Measurements from ENCODE around the gene CRIM1. TPM values are rescaled to one million over a fixed set of nuclear protein-coding genes. Genes with fewer than 3 reads are reported as not detected.
"Not testable (repeated sequence)": the region's sequence is repeated elsewhere in the genome, so short reads cannot be mapped to it uniquely, and the experiment has no call there.

CRIM1 gene
- total RNA-seq, 2 experiments from 2014 or later: 3.1 to 3.3 TPM

- peaks cover 34% of the 10 kb centered on the region for H3K27me3 Mint-ChIP-seq (ENCODE audit: low read depth)
- H3K27ac Mint-ChIP-seq: no peak overlapping the region
- CTCF ChIA-PET: no interaction called here
- no peaks in the 10 kb centered on the region for H3K9me3 Mint-ChIP-seq
- no peaks in the 10 kb centered on the region for H3K36me3 Mint-ChIP-seq (ENCODE audit: low read depth)
- peak overlapping the region; percentile 73 for H3K4me3 Mint-ChIP-seq
- intact Hi-C loops (cut with micrococcal nuclease): loop anchor here (2.0 to 5.0 kb wide), 4 partner anchors 115 to 966 kb away; partner anchors contain the start of genes PRKD3 and STRN
- H3K4me1 Mint-ChIP-seq (ENCODE audit: low read depth): peaks cover 25% of the 10 kb centered on the region
- DNase-seq: no peak
Measured at GRCh38 chr2:36355890-36356297, 316 bp downstream of the CRIM1 start.

DNA sequence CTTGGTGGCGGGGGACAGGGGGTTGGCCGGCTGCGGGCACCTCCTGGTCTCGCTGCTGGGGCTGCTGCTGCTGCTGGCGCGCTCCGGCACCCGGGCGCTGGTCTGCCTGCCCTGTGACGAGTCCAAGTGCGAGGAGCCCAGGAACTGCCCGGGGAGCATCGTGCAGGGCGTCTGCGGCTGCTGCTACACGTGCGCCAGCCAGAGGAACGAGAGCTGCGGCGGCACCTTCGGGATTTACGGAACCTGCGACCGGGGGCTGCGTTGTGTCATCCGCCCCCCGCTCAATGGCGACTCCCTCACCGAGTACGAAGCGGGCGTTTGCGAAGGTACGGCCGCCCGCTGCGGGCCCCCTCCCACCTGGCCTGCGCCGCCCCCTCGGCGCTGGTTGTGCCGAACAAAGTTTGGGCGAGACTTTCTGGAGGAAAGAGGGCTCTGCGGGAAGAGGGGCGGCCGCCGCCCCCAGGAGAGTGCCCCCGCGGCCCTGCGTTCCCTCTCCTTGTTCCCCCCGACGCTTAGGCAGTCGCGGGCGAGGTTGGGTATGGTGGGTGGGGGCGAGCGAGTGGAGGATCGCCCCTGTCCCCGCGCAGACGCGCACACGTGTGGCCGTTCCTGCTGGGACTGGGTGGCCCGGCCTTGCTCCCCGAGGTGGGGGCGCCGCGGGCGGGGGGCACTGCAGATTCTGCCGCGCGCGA is 866 bp downstream of the CRIM1 start:
- H3K27ac Mint-ChIP-seq: no peak overlapping the region
- peaks cover 37% of the 10 kb centered on the region for H3K27me3 Mint-ChIP-seq (ENCODE audit: low read depth)
- CTCF ChIA-PET: no interaction called here
- DNase-seq: peak; percentile 41
- H3K36me3 Mint-ChIP-seq (ENCODE audit: low read depth): no peaks in the 10 kb centered on the region
- peak overlapping the region; percentile 75 for H3K4me3 Mint-ChIP-seq
- peaks cover 25% of the 10 kb centered on the region for H3K4me1 Mint-ChIP-seq (ENCODE audit: low read depth)
- intact Hi-C loops (cut with micrococcal nuclease): loop anchor here (2.0 to 5.0 kb wide), 3 partner anchors 116 to 966 kb away; partner anchors contain the start of gene PRKD3
- no peaks in the 10 kb centered on the region for H3K9me3 Mint-ChIP-seq

DNA sequence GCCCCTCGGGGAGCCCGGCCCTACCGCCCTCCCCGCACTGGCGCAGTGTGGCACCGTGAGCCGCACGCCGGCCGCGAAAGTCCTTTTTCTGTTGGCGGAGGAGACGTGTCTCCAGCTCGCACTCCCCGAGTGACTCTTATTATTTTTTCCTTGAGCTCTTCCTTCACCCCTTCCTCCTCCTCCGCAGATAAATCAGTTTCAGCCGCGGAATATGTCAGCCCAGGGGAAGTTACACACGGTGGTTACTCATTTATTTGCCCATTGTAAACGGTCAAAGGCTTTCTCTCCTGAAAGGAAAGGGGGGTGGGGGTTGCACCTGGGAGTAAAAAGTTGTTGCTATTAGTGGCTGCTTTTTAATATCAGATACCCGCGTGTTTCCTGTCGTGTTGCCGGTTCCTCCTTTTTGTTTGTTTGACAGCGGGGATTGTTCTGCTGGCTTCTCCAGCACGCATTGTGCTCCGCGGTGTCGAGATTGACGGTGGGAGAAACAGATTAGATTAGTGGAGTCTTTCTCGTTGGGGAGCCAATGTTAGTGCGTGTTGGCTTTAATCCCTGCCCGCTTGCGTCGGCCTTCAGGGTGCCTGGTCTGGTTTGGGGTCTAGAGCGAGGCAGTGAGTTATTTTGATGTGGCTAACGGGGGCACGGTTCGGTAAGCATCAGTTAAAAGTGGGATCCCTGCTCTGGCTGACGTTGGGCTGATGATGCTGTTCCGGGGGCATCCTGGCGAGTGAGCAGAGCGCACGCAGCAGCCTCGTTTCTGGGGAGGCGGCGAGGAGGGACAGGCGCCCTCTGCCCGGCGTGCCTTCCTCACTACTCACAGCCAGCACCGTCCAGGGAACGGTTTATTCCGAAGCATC is 1.6 kb downstream of the CRIM1 start:
- intact Hi-C loops (cut with micrococcal nuclease): loop anchor here (1.0 to 5.0 kb wide), 6 partner anchors 104 to 965 kb away; partner anchors contain the start of gene PRKD3
- Mint-ChIP-seq H3K9me3 (no peaks in the 10 kb centered on the region), H3K4me3 (peak overlapping the region; percentile 75), H3K4me1 (ENCODE audit: low read depth) (peaks cover 25% of the 10 kb centered on the region), H3K27me3 (ENCODE audit: low read depth) (peaks cover 41% of the 10 kb centered on the region), H3K27ac (peak overlapping the region; percentile 73), H3K36me3 (ENCODE audit: low read depth) (no peaks in the 10 kb centered on the region)
- peak; percentile 48 for DNase-seq
- CTCF ChIA-PET: interaction anchor here (0.6 to 1.3 kb wide), 2 partner anchors 193 to 280 kb away, joined by 3 read pairs; no protein-coding TSS in a partner anchor

- Mint-ChIP-seq H3K27ac (no peak overlapping the region), H3K4me1 (ENCODE audit: low read depth) (peaks cover 18% of the 10 kb centered on the region), H3K36me3 (ENCODE audit: low read depth) (no peaks in the 10 kb centered on the region), H3K4me3 (peak overlapping the region; percentile 75), H3K27me3 (ENCODE audit: low read depth) (peaks cover 41% of the 10 kb centered on the region), H3K9me3 (no peaks in the 10 kb centered on the region)
- DNase-seq: no peak
- intact Hi-C loops (cut with micrococcal nuclease): loop anchor here (1.0 to 5.0 kb wide), 7 partner anchors 103 to 964 kb away; partner anchors contain the start of gene PRKD3
- CTCF ChIA-PET: interaction anchor here (1.3 kb wide), 1 partner anchor 279 kb away, joined by 3 read pairs; no protein-coding TSS in a partner anchor
Measured at GRCh38 chr2:36357847-36358659, 2.5 kb downstream of the CRIM1 start.

DNA sequence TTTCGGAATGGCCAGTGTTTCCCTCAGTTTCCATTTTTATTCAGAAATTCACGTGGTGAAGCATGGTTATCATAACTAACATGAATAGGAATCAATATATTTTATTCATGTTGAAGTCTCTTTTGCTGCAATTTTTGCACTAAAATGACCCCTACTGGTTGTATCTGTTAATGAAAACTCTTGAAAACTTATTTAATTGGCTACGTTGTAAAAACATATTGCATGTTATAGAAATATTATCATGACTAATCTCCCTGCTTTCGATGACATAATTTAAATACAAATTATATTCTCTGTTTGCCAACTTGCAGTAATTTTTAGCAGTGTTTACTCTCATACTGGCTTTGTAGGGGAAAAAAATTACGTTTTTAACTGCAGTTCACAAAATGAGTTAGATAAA is 3.5 kb downstream of the CRIM1 start:
- CTCF ChIA-PET: no interaction called here
- H3K27me3 Mint-ChIP-seq (ENCODE audit: low read depth): peaks cover 40% of the 10 kb centered on the region
- intact Hi-C loops (cut with micrococcal nuclease): loop anchor here (1.0 to 5.0 kb wide), 3 partner anchors 113 to 963 kb away; partner anchors contain the start of gene PRKD3
- no peaks in the 10 kb centered on the region for H3K9me3 Mint-ChIP-seq
- H3K36me3 Mint-ChIP-seq (ENCODE audit: low read depth): no peaks in the 10 kb centered on the region
- no peak overlapping the region for H3K27ac Mint-ChIP-seq
- DNase-seq: no peak
- H3K4me3 Mint-ChIP-seq: no peak overlapping the region
- peaks cover 16% of the 10 kb centered on the region for H3K4me1 Mint-ChIP-seq (ENCODE audit: low read depth)

- Mint-ChIP-seq H3K27me3 (ENCODE audit: low read depth) (peaks cover 30% of the 10 kb centered on the region), H3K9me3 (no peaks in the 10 kb centered on the region), H3K4me3 (no peak overlapping the region), H3K4me1 (ENCODE audit: low read depth) (peaks cover 16% of the 10 kb centered on the region), H3K36me3 (ENCODE audit: low read depth) (no peaks in the 10 kb centered on the region), H3K27ac (no peak overlapping the region)
- no peak for DNase-seq
- intact Hi-C loops (cut with micrococcal nuclease): no loop called here
- CTCF ChIA-PET: interaction anchor here (0.6 to 0.9 kb wide), 4 partner anchors 32 to 1193 kb away, joined by 3 read pairs; no protein-coding TSS in a partner anchor
Measured at GRCh38 chr2:36360063-36360462, 4.5 kb downstream of the CRIM1 start.

DNA sequence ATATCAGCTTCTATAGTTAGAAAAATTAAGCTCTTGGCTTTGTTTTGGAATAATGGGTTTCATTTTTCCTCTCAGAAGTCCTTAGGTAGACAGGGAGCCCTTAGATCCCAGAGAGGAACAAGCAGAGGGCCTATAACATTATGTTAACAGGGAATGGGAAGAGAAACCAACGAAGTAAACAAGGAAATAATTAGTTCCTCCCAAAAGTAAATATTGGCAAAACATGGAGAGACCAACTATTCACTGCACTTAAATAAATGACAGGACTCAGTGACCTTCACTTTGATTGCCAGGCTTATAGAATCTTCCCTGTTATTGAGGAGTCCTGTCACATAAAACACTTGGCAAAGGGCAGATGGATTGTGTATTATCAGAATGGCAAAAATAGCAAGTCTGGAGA is 5.3 kb downstream of the CRIM1 start:
- Mint-ChIP-seq H3K27ac (no peak overlapping the region), H3K9me3 (no peaks in the 10 kb centered on the region), H3K4me3 (no peak overlapping the region), H3K27me3 (ENCODE audit: low read depth) (peaks cover 33% of the 10 kb centered on the region), H3K36me3 (ENCODE audit: low read depth) (no peaks in the 10 kb centered on the region), H3K4me1 (ENCODE audit: low read depth) (peaks cover 16% of the 10 kb centered on the region)
- intact Hi-C loops (cut with micrococcal nuclease): no loop called here
- CTCF ChIA-PET: interaction anchor here (0.9 kb wide), 1 partner anchor 501 kb away, joined by 3 read pairs; no protein-coding TSS in a partner anchor
- DNase-seq: no peak

DNA sequence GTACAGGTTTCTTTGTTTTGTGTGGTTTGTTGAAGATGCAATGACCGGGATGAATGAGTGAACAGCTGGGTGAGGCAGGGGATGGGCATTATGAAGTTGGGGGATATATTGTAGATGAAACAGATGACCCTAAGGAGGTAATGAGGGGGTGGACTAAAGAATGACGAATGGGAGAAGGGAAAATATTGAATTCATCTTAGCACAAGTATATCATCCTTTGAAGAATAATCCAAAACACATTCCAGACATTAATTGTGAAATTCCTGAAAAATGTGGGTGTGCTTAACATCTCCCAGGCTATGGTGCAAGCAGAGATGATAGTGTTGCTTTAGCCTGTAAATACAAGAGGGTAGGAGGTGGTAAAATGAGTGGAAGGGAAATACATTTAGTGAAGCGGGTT is 5.8 kb downstream of the CRIM1 start:
- H3K27me3 Mint-ChIP-seq (ENCODE audit: low read depth): peaks cover 33% of the 10 kb centered on the region
- H3K4me1 Mint-ChIP-seq (ENCODE audit: low read depth): peaks cover 16% of the 10 kb centered on the region
- no peak for DNase-seq
- no peaks in the 10 kb centered on the region for H3K36me3 Mint-ChIP-seq (ENCODE audit: low read depth)
- CTCF ChIA-PET: no interaction called here
- no peaks in the 10 kb centered on the region for H3K9me3 Mint-ChIP-seq
- H3K4me3 Mint-ChIP-seq: no peak overlapping the region
- intact Hi-C loops (cut with micrococcal nuclease): no loop called here
- no peak overlapping the region for H3K27ac Mint-ChIP-seq

GRCh38 chr2:36362291-36362690 is 6.7 kb downstream of the CRIM1 start:
- DNase-seq: no peak
- Mint-ChIP-seq H3K36me3 (ENCODE audit: low read depth) (no peaks in the 10 kb centered on the region), H3K27ac (no peak overlapping the region), H3K27me3 (ENCODE audit: low read depth) (peaks cover 33% of the 10 kb centered on the region), H3K4me3 (no peak overlapping the region), H3K9me3 (no peaks in the 10 kb centered on the region), H3K4me1 (ENCODE audit: low read depth) (peaks cover 13% of the 10 kb centered on the region)
- intact Hi-C loops (cut with micrococcal nuclease): no loop called here
- CTCF ChIA-PET: no interaction called here

DNA sequence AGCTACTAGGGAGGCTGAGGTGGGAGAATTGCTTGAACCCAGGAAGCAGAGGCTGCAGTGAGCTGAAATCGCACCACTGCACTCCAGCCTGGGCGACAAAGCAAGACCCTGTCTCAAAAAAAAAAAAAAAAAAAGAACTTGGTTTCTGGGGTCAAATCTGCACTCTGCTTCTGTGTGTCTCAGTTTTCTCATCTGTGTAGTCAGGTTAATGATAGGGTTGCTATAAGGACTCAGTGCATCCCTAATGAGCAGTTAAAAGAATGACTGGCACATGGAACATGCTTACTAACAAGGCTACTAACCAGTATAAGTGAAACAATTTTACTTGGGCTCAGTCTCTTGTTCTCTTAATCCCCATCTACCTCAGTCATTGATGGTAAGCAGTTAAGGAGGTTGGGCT is 7.5 kb downstream of the CRIM1 start:
- CTCF ChIA-PET: interaction anchor here (0.9 kb wide), 1 partner anchor 9 kb away, joined by 3 read pairs; no protein-coding TSS in a partner anchor
- intact Hi-C loops (cut with micrococcal nuclease); H3K36me3 Mint-ChIP-seq (ENCODE audit: low read depth); H3K27ac Mint-ChIP-seq; H3K9me3 Mint-ChIP-seq; DNase-seq; H3K4me3 Mint-ChIP-seq; H3K4me1 Mint-ChIP-seq (ENCODE audit: low read depth): not testable (repeated sequence)
- H3K27me3 Mint-ChIP-seq (ENCODE audit: low read depth): peaks cover 25% of the 10 kb centered on the region

DNA sequence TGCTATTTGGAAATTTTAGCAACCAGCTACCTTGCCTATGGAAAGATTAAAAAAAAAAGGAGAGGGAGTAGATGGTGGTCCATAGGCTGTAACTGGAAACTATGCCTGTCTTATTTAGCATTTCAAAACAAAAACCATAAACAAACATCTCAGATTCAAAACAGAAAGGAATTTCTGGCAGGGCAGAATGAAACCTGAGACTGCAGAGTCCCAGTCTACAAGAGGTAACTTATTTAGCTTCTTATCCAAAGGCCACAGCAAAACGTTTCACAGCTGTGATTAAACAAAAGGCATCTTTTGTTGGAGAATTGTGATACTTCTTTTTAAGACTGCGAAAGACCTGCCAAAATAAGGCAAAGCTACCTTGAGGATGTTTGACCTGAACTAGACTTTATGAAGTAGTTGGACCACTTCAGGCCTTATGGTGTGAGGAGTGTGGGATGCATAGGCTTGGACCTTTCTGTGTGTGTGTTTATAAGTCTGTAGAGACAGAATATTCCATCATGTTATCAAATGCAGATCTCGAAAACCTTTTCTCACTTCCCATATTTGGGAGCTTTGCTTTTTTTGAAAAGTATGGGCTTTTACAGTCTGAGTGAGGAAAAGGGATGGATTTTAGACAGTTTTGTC is 11.0 kb downstream of the CRIM1 start:
- Mint-ChIP-seq H3K27ac (no peak overlapping the region), H3K9me3 (no peaks in the 10 kb centered on the region), H3K36me3 (ENCODE audit: low read depth) (no peaks in the 10 kb centered on the region), H3K27me3 (ENCODE audit: low read depth) (peaks cover 9% of the 10 kb centered on the region), H3K4me1 (ENCODE audit: low read depth) (no peaks in the 10 kb centered on the region), H3K4me3 (no peak overlapping the region)
- intact Hi-C loops (cut with micrococcal nuclease): no loop called here
- CTCF ChIA-PET: no interaction called here
- no peak for DNase-seq
